Measurements from ENCODE around the gene DHRS12. TPM values are rescaled to one million over a fixed set of nuclear protein-coding genes. Genes with fewer than 3 reads are reported as not detected.

The DHRS12 gene
- total RNA-seq, 1 experiment from 2014 or later, result 8.8 TPM

DNA sequence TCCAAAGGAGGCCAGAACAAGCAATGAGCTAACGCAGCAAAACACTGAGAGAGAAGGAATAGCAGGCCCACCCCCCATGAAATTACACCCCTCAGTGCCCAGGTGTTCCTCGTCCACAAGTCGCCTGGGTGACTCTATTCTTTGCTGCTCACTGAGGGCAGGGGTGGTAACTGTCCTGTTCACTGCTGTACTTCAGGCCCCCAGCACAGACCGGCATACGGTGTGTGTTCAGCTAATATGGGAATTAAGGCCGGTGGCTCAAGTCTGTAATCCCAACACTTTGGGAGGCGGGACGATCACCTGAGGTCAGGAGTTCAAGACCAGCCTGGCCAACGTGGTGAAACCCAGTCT lies 31.9 kb downstream of the DHRS12 start:
- H3K27me3 ChIP-seq (ENCODE audit: insufficient read depth, low read length), result no peaks in the 10 kb centered on the region
- no peak for DNase-seq
- no peaks in the 10 kb centered on the region; the same call in 1 of the 2 replicates for H3K27me3 Mint-ChIP-seq (ENCODE audit: low read depth)
- H4K8ac ChIP-seq (replicated peaks; ENCODE audit: insufficient read length, low read depth, low read length), result no peak overlapping the region
- H3K36me3 Mint-ChIP-seq (ENCODE audit: insufficient read depth in 1 of 3, low read depth in 3 of 3), result peaks cover 0 to 3% (median 0%) of the 10 kb centered on the region in 3 experiments; a peak in 3 of 7 replicates
- no peaks in the 10 kb centered on the region for H3K9me3 Mint-ChIP-seq
- H4K20me1 ChIP-seq (ENCODE audit: control insufficient read depth, insufficient read depth, insufficient read length), result no peaks in the 10 kb centered on the region
- no peak overlapping the region for H2BK5ac ChIP-seq (ENCODE audit: insufficient read length, low read length)
- TF ChIP-seq, protein P1, sequence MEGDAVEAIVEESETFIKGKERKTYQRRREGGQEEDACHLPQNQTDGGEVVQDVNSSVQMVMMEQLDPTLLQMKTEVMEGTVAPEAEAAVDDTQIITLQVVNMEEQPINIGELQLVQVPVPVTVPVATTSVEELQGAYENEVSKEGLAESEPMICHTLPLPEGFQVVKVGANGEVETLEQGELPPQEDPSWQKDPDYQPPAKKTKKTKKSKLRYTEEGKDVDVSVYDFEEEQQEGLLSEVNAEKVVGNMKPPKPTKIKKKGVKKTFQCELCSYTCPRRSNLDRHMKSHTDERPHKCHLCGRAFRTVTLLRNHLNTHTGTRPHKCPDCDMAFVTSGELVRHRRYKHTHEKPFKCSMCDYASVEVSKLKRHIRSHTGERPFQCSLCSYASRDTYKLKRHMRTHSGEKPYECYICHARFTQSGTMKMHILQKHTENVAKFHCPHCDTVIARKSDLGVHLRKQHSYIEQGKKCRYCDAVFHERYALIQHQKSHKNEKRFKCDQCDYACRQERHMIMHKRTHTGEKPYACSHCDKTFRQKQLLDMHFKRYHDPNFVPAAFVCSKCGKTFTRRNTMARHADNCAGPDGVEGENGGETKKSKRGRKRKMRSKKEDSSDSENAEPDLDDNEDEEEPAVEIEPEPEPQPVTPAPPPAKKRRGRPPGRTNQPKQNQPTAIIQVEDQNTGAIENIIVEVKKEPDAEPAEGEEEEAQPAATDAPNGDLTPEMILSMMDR (conservative IDR thresholded peaks at IDR 0.05), result no peak
- H2BK20ac ChIP-seq (ENCODE audit: low read depth, low read length, poor library complexity, severe bottlenecking), result no peak overlapping the region
- H3K27ac Mint-ChIP-seq, result no peak overlapping the region
- H3K4me2 ChIP-seq (ENCODE audit: insufficient read depth, insufficient read length, low read length), result no peak overlapping the region
- no peak overlapping the region for H3K4me3 Mint-ChIP-seq
- no peak overlapping the region for H3K27ac ChIP-seq (ENCODE audit: insufficient read length, low read depth, low read length)
- H2BK12ac ChIP-seq (ENCODE audit: insufficient read length, low read depth, low read length), result no peak overlapping the region
- no peak overlapping the region for H2AK5ac ChIP-seq (ENCODE audit: insufficient read length, low read length)
- H3K4me1 ChIP-seq (ENCODE audit: insufficient read depth, low read length), result 0 out of 2 replicates have a peak, but pooled peaks cover 3% of the 10 kb centered on the region
- H3K9ac ChIP-seq (ENCODE audit: extremely low read depth, insufficient read length, low read length), result no peak overlapping the region
- H3T11ph ChIP-seq (ENCODE audit: low read length), result no peak overlapping the region
- no peak overlapping the region for H4K5ac ChIP-seq (ENCODE audit: insufficient read length, low read depth, low read length)
- WGBS (ENCODE audit: extremely low coverage, insufficient read length, low lambda C conversion rate), result no CpG with 5 or more reads among the region's 9 CpGs
- no peak overlapping the region for H3K14ac ChIP-seq (ENCODE audit: insufficient read depth, low read length)
- H2BK15ac ChIP-seq (ENCODE audit: low read depth, low read length), result no peak overlapping the region
- H3K18ac ChIP-seq (ENCODE audit: insufficient read length, low read depth, low read length), result no peak overlapping the region
- no peak overlapping the region for H4K91ac ChIP-seq (ENCODE audit: insufficient read length, low read depth, low read length)
- H3K9me3 ChIP-seq (ENCODE audit: control insufficient read depth, low read depth, low read length), result no peaks in the 10 kb centered on the region
- no peak overlapping the region for H2BK120ac ChIP-seq (ENCODE audit: low read depth, low read length, poor library complexity, severe bottlenecking)
- no peaks in the 10 kb centered on the region for H3K79me2 ChIP-seq (ENCODE audit: insufficient read depth, low read length)
- no peaks in the 10 kb centered on the region for H3K79me1 ChIP-seq (ENCODE audit: insufficient read depth, low read depth, low read length, poor library complexity, severe bottlenecking)
- H3K23me2 ChIP-seq (ENCODE audit: insufficient read length, low read depth, low read length, poor library complexity, severe bottlenecking), result no peaks in the 10 kb centered on the region
- H3K23ac ChIP-seq (ENCODE audit: insufficient read length, low read depth, low read length), result no peak overlapping the region
- H3K4ac ChIP-seq (ENCODE audit: low read depth, low read length), result no peak overlapping the region
- peaks cover 24 to 25% of the 10 kb centered on the region in 2 experiments for H3K4me1 Mint-ChIP-seq
- H2AFZ ChIP-seq (ENCODE audit: low read length), result no peak overlapping the region
- H3K56ac ChIP-seq (ENCODE audit: insufficient read length, low read depth, low read length), result no peak overlapping the region
